Astrocyte (in vitro differentiated cells and primary cell): Measurements from ENCODE around the gene OR52E1. TPM values are rescaled to one million over a fixed set of nuclear protein-coding genes. Genes with fewer than 3 reads are reported as not detected.

ENCODE experiments used
- DNase-seq: peaks from one replicate; pipeline ENCODE4 v3.0.0-alpha.2; 2010; ENCODE audit warnings: low read depth
- FAIRE-seq: peaks from 2 replicates; lab custom pipeline; 2011; peaks lifted over from hg19 to GRCh38; lab: Jason Lieb, UNC
- H2AFZ ChIP-seq: 2 replicates; pipeline ENCODE4 v1.6.0; 2012; ENCODE audit warnings: low read depth, low read length, inconsistent platforms
- H3K27ac ChIP-seq: 2 replicates; pipeline ENCODE4 v1.5.1; 2011; ENCODE audit warnings: low read depth, low read length, inconsistent platforms
- H3K27me3 ChIP-seq: 2 replicates; pipeline ENCODE4 v1.6.0; 2011; ENCODE audit warnings: low read length, inconsistent platforms; ENCODE audit not compliant: insufficient read depth
- H3K36me3 ChIP-seq: 2 replicates; pipeline ENCODE4 v1.5.1; 2011; ENCODE audit warnings: low read length, inconsistent platforms; ENCODE audit not compliant: insufficient read depth
- H3K4me1 ChIP-seq: 2 replicates; pipeline ENCODE4 v1.5.1; 2011; ENCODE audit warnings: low read length, inconsistent platforms; ENCODE audit not compliant: insufficient read depth
- H3K4me2 ChIP-seq: 2 replicates; pipeline ENCODE4 v1.6.0; 2012; ENCODE audit warnings: low read length, inconsistent platforms
- H3K4me3 ChIP-seq: 2 replicates; pipeline ENCODE4 v1.5.1; 2011; ENCODE audit warnings: low read depth, mild to moderate bottlenecking, low read length, inconsistent platforms; ENCODE audit not compliant: insufficient read depth
- H3K79me2 ChIP-seq: 2 replicates; pipeline ENCODE4 v1.6.0; 2012; ENCODE audit warnings: mild to moderate bottlenecking, low read length, inconsistent platforms; ENCODE audit not compliant: insufficient read depth
- H3K9ac ChIP-seq: 2 replicates; pipeline ENCODE4 v1.6.0; 2012; ENCODE audit warnings: mild to moderate bottlenecking, low read length, inconsistent platforms
- H3K9me3 ChIP-seq: 2 replicates; pipeline ENCODE4 v1.5.1; 2012; ENCODE audit warnings: low read depth, mild to moderate bottlenecking, low read length, inconsistent platforms; ENCODE audit not compliant: insufficient read depth
- H4K20me1 ChIP-seq: 2 replicates; pipeline ENCODE4 v1.6.0; 2012; ENCODE audit warnings: low read length, inconsistent platforms; ENCODE audit not compliant: insufficient read depth
- H3K27ac Mint-ChIP-seq: one replicate; pipeline ENCODE4 v1.8.0; 2021; ENCODE audit warnings: mild to moderate bottlenecking, mixed read lengths; ENCODE audit not compliant: unreplicated experiment
- H3K27me3 Mint-ChIP-seq: one replicate; pipeline ENCODE4 v1.8.0; 2021; ENCODE audit warnings: low read depth, mixed read lengths; ENCODE audit not compliant: unreplicated experiment
- H3K36me3 Mint-ChIP-seq: one replicate; pipeline ENCODE4 v1.8.0; 2021; ENCODE audit warnings: low read depth, mixed read lengths; ENCODE audit not compliant: unreplicated experiment
- H3K4me1 Mint-ChIP-seq: one replicate; pipeline ENCODE4 v1.8.0; 2021; ENCODE audit warnings: low read depth, mixed read lengths; ENCODE audit not compliant: unreplicated experiment
- H3K4me3 Mint-ChIP-seq: one replicate; pipeline ENCODE4 v1.8.0; 2021; ENCODE audit warnings: mild to moderate bottlenecking, moderate library complexity, mixed read lengths; ENCODE audit not compliant: unreplicated experiment
- H3K9me3 Mint-ChIP-seq: one replicate; pipeline ENCODE4 v1.8.0; 2021; ENCODE audit warnings: mild to moderate bottlenecking, mixed read lengths; ENCODE audit not compliant: unreplicated experiment
- CTCF ChIP-seq: IDR thresholded peaks from 2 replicates; pipeline ENCODE4 v1.5.1; 2011; ENCODE audit warnings: low read depth, mild to moderate bottlenecking, inconsistent platforms, low read length, moderate library complexity; ENCODE audit not compliant: insufficient read depth
- EZH2 ChIP-seq: IDR thresholded peaks from 2 replicates; pipeline ENCODE4 v1.6.1; 2012; ENCODE audit warnings: mild to moderate bottlenecking, low read length, inconsistent platforms; ENCODE audit not compliant: insufficient read depth
- total RNA-seq: library from RNA; stranded (reverse); gene quantifications from 2 replicates; pipeline ENCODE4 v1.2.1, GENCODE V29; 2021

The OR52E1 gene
- total RNA-seq, 1 donor from 2014 or later, result not detected

- Histone ChIP-seq H3K4me2 (no peak overlapping the region), H3K4me3 (no peak overlapping the region), H4K20me1 (no peaks in the 10 kb centered on the region), H3K9ac (no peak overlapping the region), H3K36me3 (no peaks in the 10 kb centered on the region), H3K27ac (no peak overlapping the region), H3K4me1 (no peaks in the 10 kb centered on the region), H2AFZ (no peak overlapping the region), H3K79me2 (no peaks in the 10 kb centered on the region), H3K9me3 (no peaks in the 10 kb centered on the region), H3K27me3 (no peaks in the 10 kb centered on the region)
- peaks cover 3% of the 10 kb centered on the region for H3K4me1 Mint-ChIP-seq
- H3K4me3 Mint-ChIP-seq, result no peak overlapping the region
- H3K36me3 Mint-ChIP-seq, result no peaks in the 10 kb centered on the region
- H3K9me3 Mint-ChIP-seq, result no peaks in the 10 kb centered on the region
- FAIRE-seq, result no peak
- TF ChIP-seq CTCF, result no peak
- no peak for TF ChIP-seq EZH2
- no peak overlapping the region for H3K27ac Mint-ChIP-seq
- no peaks in the 10 kb centered on the region for H3K27me3 Mint-ChIP-seq
- no peak for DNase-seq
Observed at GRCh38 chr11:5103066-5103465, 33.7 kb downstream of the OR52E1 start.

- no peak overlapping the region for H3K4me3 ChIP-seq
- no peaks in the 10 kb centered on the region for H3K9me3 ChIP-seq
- Mint-ChIP-seq H3K36me3 (no peaks in the 10 kb centered on the region), H3K9me3 (no peaks in the 10 kb centered on the region), H3K4me3 (no peak overlapping the region), H3K27me3 (no peaks in the 10 kb centered on the region), H3K27ac (no peak overlapping the region), H3K4me1 (peaks cover 3% of the 10 kb centered on the region)
- no peaks in the 10 kb centered on the region for H3K79me2 ChIP-seq
- FAIRE-seq (no peak), DNase-seq (no peak)
- no peak overlapping the region for H3K9ac ChIP-seq
- no peaks in the 10 kb centered on the region for H3K27me3 ChIP-seq
- H3K36me3 ChIP-seq, result no peaks in the 10 kb centered on the region
- H3K4me1 ChIP-seq, result no peaks in the 10 kb centered on the region
- no peak overlapping the region for H3K4me2 ChIP-seq
- H3K27ac ChIP-seq, result no peak overlapping the region
- no peaks in the 10 kb centered on the region for H4K20me1 ChIP-seq
- H2AFZ ChIP-seq, result no peak overlapping the region
- TF ChIP-seq CTCF (no peak), EZH2 (no peak)
Observed at GRCh38 chr11:5107285-5107684, 37.9 kb downstream of the OR52E1 start.

GRCh38 chr11:5115339-5115738 is 46.0 kb downstream of the OR52E1 start:
- Mint-ChIP-seq H3K27me3 (no peaks in the 10 kb centered on the region), H3K9me3 (no peaks in the 10 kb centered on the region), H3K4me3 (no peak overlapping the region), H3K36me3 (no peaks in the 10 kb centered on the region), H3K4me1 (no peaks in the 10 kb centered on the region), H3K27ac (no peak overlapping the region)
- Histone ChIP-seq H3K27ac (no peak overlapping the region), H3K4me3 (no peak overlapping the region), H3K4me1 (no peaks in the 10 kb centered on the region), H3K36me3 (no peaks in the 10 kb centered on the region), H3K9me3 (no peaks in the 10 kb centered on the region), H3K27me3 (no peaks in the 10 kb centered on the region), H3K79me2 (no peaks in the 10 kb centered on the region), H3K4me2 (no peak overlapping the region), H3K9ac (no peak overlapping the region), H2AFZ (no peak overlapping the region), H4K20me1 (no peaks in the 10 kb centered on the region)
- FAIRE-seq (no peak), DNase-seq (no peak)
- TF ChIP-seq CTCF (no peak), EZH2 (no peak)
